ENCODE data around the gene CD80. TPM values are rescaled to one million over a fixed set of nuclear protein-coding genes. Genes with fewer than 3 reads are reported as not detected.
A peak's percentile ranks its signal among the peaks of the same experiment; 100 is the strongest.
"Not testable (repeated sequence)": the region's sequence is repeated elsewhere in the genome, so short reads cannot be mapped to it uniquely, and the experiment has no call there.

Gene CD80
- total RNA-seq, 1 donor from 2014 or later = 7.9 TPM

- no peaks in the 10 kb centered on the region for H3K27me3 ChIP-seq
- ATAC-seq (no peak), DNase-seq (no peak)
- no peaks in the 10 kb centered on the region for H3K36me3 ChIP-seq
- H3K9me3 ChIP-seq = no peaks in the 10 kb centered on the region
- no peaks in the 10 kb centered on the region for H3K4me1 ChIP-seq
- H3K27ac ChIP-seq = peak overlapping the region; percentile 70
- no peak for TF ChIP-seq CTCF (IDR thresholded peaks at IDR 0.05)
- intact Hi-C loops (cut with DNase I) = no loop called here
- no peak overlapping the region for H3K4me3 ChIP-seq
These were observed 11.8 kb upstream of the CD80 start for GRCh38 chr3:119571230-119571629.

GRCh38 chr3:119570229-119570628 lies 10.8 kb upstream of the CD80 start:
- intact Hi-C loops (cut with DNase I) = no loop called here
- Histone ChIP-seq H3K27ac (peak overlapping the region; percentile 70), H3K36me3 (no peaks in the 10 kb centered on the region), H3K4me1 (no peaks in the 10 kb centered on the region), H3K4me3 (no peak overlapping the region), H3K9me3 (no peaks in the 10 kb centered on the region), H3K27me3 (no peaks in the 10 kb centered on the region)
- TF ChIP-seq CTCF (IDR thresholded peaks at IDR 0.05) = no peak
- DNase-seq (no peak), ATAC-seq (peak; percentile 95)

- intact Hi-C loops (cut with DNase I) = no loop called here
- Histone ChIP-seq H3K27me3 (no peaks in the 10 kb centered on the region), H3K36me3 (no peaks in the 10 kb centered on the region), H3K27ac (no peak overlapping the region), H3K4me3 (no peak overlapping the region), H3K9me3 (no peaks in the 10 kb centered on the region), H3K4me1 (no peaks in the 10 kb centered on the region)
- no peak for TF ChIP-seq CTCF (IDR thresholded peaks at IDR 0.05)
- peak; percentile 67 for ATAC-seq
- DNase-seq = no peak
These were observed 9.7 kb upstream of the CD80 start for GRCh38 chr3:119569156-119569555.

GRCh38 chr3:119563334-119563733 lies 3.9 kb upstream of the CD80 start:
- not testable (repeated sequence) for ATAC-seq, H3K36me3 ChIP-seq, DNase-seq

GRCh38 chr3:119562307-119562961 lies 3.0 kb upstream of the CD80 start:
- H3K27ac ChIP-seq = no peak overlapping the region
- DNase-seq (no peak), ATAC-seq (peak; percentile 79)
- intact Hi-C loops (cut with DNase I) = no loop called here
- no peaks in the 10 kb centered on the region for H3K4me1 ChIP-seq
- no peaks in the 10 kb centered on the region for H3K36me3 ChIP-seq
- no peak overlapping the region for H3K4me3 ChIP-seq
- no peak for TF ChIP-seq CTCF (IDR thresholded peaks at IDR 0.05)
- no peaks in the 10 kb centered on the region for H3K9me3 ChIP-seq
- no peaks in the 10 kb centered on the region for H3K27me3 ChIP-seq

More at GRCh38 chr3:119563334-119563733, 3.9 kb upstream of the CD80 start:
- H3K27ac ChIP-seq; H3K4me3 ChIP-seq; H3K4me1 ChIP-seq; intact Hi-C loops (cut with DNase I); H3K27me3 ChIP-seq; H3K9me3 ChIP-seq: not testable (repeated sequence)

- no peaks in the 10 kb centered on the region for H3K9me3 ChIP-seq
- H3K27ac ChIP-seq = no peak overlapping the region
- no peak for DNase-seq
- no peak for TF ChIP-seq CTCF (IDR thresholded peaks at IDR 0.05)
- intact Hi-C loops (cut with DNase I) = no loop called here
- no peaks in the 10 kb centered on the region for H3K27me3 ChIP-seq
- no peaks in the 10 kb centered on the region for H3K36me3 ChIP-seq
- H3K4me1 ChIP-seq = peaks cover 9% of the 10 kb centered on the region
- no peak overlapping the region for H3K4me3 ChIP-seq
- ATAC-seq = no peak
These were observed 746 bp upstream of the CD80 start for GRCh38 chr3:119560160-119560559.
